ENCODE results near the gene ARHGAP23.

Gene ARHGAP23

GRCh38 chr17:38557836-38558727 lies 129.8 kb downstream of the ARHGAP23 start:
- peak; percentile 91 for DNase-seq

GRCh38 chr17:38558728-38559050 lies 130.4 kb downstream of the ARHGAP23 start:
- DNase-seq: no peak

- DNase-seq: peak; percentile 92
Measured at GRCh38 chr17:38559051-38559879, 131.0 kb downstream of the ARHGAP23 start.

GRCh38 chr17:38559880-38560230 lies 131.6 kb downstream of the ARHGAP23 start:
- no peak for DNase-seq

DNA sequence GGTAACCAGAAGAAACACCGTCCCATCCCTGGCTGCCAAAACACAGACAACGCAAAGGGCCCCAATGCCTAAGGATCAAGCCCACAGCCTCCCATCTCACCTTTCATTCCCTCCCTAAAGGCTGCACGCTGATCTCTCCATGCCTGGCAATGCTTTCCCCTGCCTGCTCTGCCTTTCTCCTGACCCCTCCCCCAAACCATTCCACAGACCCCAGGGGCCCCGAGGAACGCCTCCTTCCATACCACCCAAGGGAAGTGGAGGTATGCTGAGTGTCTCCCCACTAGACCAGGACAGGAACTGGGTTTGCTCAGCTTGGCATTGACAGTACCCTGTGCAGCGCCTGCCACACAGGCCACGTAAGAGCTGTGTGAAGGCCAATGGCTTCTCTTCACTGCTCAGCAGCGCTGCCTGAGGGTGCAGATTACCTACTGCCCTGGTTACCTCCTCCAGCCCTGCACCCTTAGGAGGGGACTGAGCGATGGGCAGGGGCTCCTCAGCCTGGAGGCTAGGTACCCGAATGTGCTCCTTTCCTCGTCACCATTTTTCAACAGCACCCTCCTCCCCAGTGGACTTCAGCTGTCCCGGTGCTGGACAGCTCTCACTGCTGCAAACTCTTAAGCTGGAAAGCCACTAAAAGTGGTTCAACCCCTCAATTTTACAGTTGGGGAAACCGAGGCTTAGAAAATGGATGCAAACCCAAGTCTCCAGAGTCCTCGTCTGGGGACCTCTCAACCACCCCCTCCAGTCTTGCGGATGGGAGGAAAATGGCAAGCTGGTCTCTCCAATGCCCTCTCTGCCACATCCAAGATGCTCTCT lies 132.4 kb downstream of the ARHGAP23 start:
- DNase-seq: no peak

DNA sequence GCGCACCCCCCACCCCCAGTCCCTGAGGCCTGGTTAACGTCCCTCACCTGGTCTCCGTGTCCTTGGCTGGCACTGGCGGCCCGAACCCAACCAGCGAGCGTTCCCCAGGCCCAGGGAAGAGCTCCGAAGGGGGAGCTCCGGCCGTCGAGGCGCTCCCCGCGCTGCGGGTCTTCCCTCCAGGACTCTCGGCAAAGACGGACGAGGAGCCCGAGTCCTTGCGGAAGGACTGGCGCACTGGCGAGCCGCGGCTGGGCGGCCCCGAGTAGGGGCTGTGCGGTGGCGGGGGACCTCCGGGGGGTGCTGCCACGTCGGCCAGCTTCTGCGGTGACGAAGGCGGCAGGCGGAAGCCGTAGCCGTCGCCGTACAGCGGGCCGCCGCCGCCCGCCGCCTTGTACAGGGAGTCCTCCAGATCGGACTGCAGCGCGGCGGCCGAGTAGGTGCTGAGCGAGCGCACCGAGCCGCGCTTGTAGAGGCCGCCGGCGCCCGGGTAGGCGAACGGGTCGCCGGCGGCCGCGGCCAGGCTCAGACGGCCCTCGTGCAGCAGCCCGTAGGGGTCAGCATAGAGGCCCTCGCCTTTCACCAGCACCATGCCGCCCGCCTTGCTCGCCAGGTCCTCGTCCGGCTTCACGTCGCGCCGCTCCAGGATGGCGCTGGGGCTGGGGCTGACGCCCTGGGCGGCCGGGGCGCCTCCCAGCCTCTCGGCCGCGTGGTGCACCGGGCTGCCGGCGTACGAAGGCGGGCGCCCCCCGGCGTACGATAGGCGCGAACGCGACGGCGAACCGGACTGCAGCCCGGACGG lies 133.4 kb downstream of the ARHGAP23 start:
- DNase-seq: no peak

Measured in NCI-H1436 treated with DMSO at 0.1 percent for 48 hours (cell line).